Neural cell (in vitro differentiated cells): ENCODE measurements around the gene DUS1L. TPM values are rescaled to one million over a fixed set of nuclear protein-coding genes. Genes with fewer than 3 reads are reported as not detected.

Source experiments
- H2AFZ ChIP-seq: fragments of 200-600, 300-800 bp; sonication (generic), shearing (Covaris generic); 2 replicates; pipeline ENCODE4 v1.6.0; 2014; ENCODE audit warnings: low read depth, mild to moderate bottlenecking, antibody characterized with exemption, low read length, moderate library complexity
- H3F3A ChIP-seq: fragments of 200-600 bp; shearing (Covaris generic); 2 replicates; pipeline ENCODE4 v1.6.1; 2016; ENCODE audit warnings: mild to moderate bottlenecking, moderate library complexity, mixed read lengths, antibody characterized with exemption, low read length; ENCODE audit not compliant: insufficient read depth, poor library complexity, severe bottlenecking
- H3K27ac ChIP-seq: fragments of 200-600, 300-800 bp; sonication (generic), shearing (Covaris generic); 2 replicates; pipeline ENCODE4 v1.5.1; 2014; ENCODE audit warnings: mild to moderate bottlenecking, low read length, moderate library complexity
- H3K27me3 ChIP-seq: fragments of 300-800, 200-600 bp; sonication (generic), shearing (Covaris generic); 2 replicates; pipeline ENCODE4 v1.6.0; 2014; ENCODE audit warnings: mild to moderate bottlenecking, low read depth, low read length, moderate library complexity; ENCODE audit not compliant: insufficient read depth
- H3K36me3 ChIP-seq: fragments of 300-800, 200-600 bp; sonication (generic), shearing (Covaris generic); 2 replicates; pipeline ENCODE4 v1.5.1; 2014; ENCODE audit warnings: mild to moderate bottlenecking, antibody characterized with exemption, low read length, moderate library complexity; ENCODE audit not compliant: insufficient read depth
- H3K4me2 ChIP-seq: fragments of 300-800, 200-600 bp; sonication (generic), shearing (Covaris generic); 2 replicates; pipeline ENCODE4 v1.6.0; 2014; ENCODE audit warnings: mild to moderate bottlenecking, low read length
- H3K4me3 ChIP-seq: fragments of 300-800, 200-600 bp; sonication (generic), shearing (Covaris generic); 2 replicates; pipeline ENCODE4 v1.5.1; 2014; ENCODE audit warnings: mild to moderate bottlenecking, low read length, moderate library complexity
- H3K79me2 ChIP-seq: fragments of 200-600 bp; shearing (Covaris generic); replicated peaks from 2 replicates; pipeline ENCODE4 v1.6.0; 2014; ENCODE audit warnings: mild to moderate bottlenecking, low read length, moderate library complexity; ENCODE audit not compliant: insufficient read depth
- H3K9ac ChIP-seq: fragments of 300-800, 200-600 bp; sonication (generic), shearing (Covaris generic); 2 replicates; pipeline ENCODE4 v1.6.1; 2016; ENCODE audit warnings: mild to moderate bottlenecking, low read length, mixed read lengths
- H3K9me2 ChIP-seq: fragments of 200-600 bp; shearing (Covaris generic); 2 replicates; pipeline ENCODE4 v1.6.1; 2016; ENCODE audit warnings: mild to moderate bottlenecking, low read length, mixed read lengths; ENCODE audit not compliant: insufficient read depth
- H3K9me3 ChIP-seq: fragments of 200-600, 300-800 bp; sonication (generic), shearing (Covaris generic); 2 replicates; pipeline ENCODE4 v1.6.1; 2016; ENCODE audit warnings: mild to moderate bottlenecking, mixed run types, low read length, moderate library complexity, mixed read lengths
- H4K20me1 ChIP-seq: fragments of 200-600 bp; shearing (Covaris generic); 2 replicates; pipeline ENCODE4 v1.6.1; 2016; ENCODE audit warnings: mild to moderate bottlenecking, mixed run types; ENCODE audit not compliant: insufficient read depth
- EP300 ChIP-seq: fragments of 450-650 bp; conservative IDR thresholded peaks from 2 replicates; pipeline ENCODE4 v1.6.1; 2014; ENCODE audit warnings: antibody characterized with exemption, mild to moderate bottlenecking, moderate library complexity; ENCODE audit not compliant: poor library complexity, severe bottlenecking
- EZH2 ChIP-seq: fragments of 200-600, 300-800 bp; shearing (Covaris generic), sonication (generic); IDR thresholded peaks from 2 replicates; pipeline ENCODE4 v1.6.1; 2014; ENCODE audit warnings: antibody characterized with exemption, low read length, borderline replicate concordance, mild to moderate bottlenecking; ENCODE audit not compliant: insufficient read depth, poor library complexity, severe bottlenecking
- MXI1 ChIP-seq: fragments of 450-650 bp; conservative IDR thresholded peaks from 2 replicates; pipeline ENCODE4 v1.6.1; 2014; ENCODE audit warnings: antibody characterized with exemption, mild to moderate bottlenecking; ENCODE audit not compliant: poor library complexity, severe bottlenecking
- POLR2AphosphoS5 ChIP-seq: IDR thresholded peaks from 2 replicates; pipeline ENCODE4 v1.6.1; 2012
- RAD21 ChIP-seq: fragments of 450-650 bp; conservative IDR thresholded peaks from 2 replicates; pipeline ENCODE4 v1.6.1; 2014; ENCODE audit warnings: antibody characterized with exemption, mild to moderate bottlenecking, moderate library complexity
- SMC3 ChIP-seq: fragments of 450-650 bp; conservative IDR thresholded peaks from 2 replicates; pipeline ENCODE4 v1.6.1; 2014; ENCODE audit warnings: antibody characterized with exemption, mild to moderate bottlenecking, moderate library complexity; ENCODE audit not compliant: poor library complexity
- TAF1 ChIP-seq: IDR thresholded peaks from 2 replicates; pipeline ENCODE4 v1.6.1; 2012; ENCODE audit warnings: low read depth
- polyA plus RNA-seq: library from polyadenylated mRNA; depleted of rRNA; stranded (reverse); fragments of >200 nt; gene quantifications from 2 replicates; pipeline ENCODE4 v1.2.3, GENCODE V29; 2014
- TF ChIP-seq, protein P1 (sequence below): fragments of 450-650 bp; IDR thresholded peaks from 2 replicates; pipeline ENCODE4 v1.5.1; 2014; ENCODE audit warnings: antibody characterized with exemption, mild to moderate bottlenecking, moderate library complexity; ENCODE audit not compliant: poor library complexity, severe bottlenecking
- TF ChIP-seq, protein P2 (sequence below): IDR thresholded peaks from 2 replicates; pipeline ENCODE4 v1.6.1; 2012; ENCODE audit warnings: borderline replicate concordance

Gene DUS1L
- polyA plus RNA-seq, 1 donor from 2014 or later, result 100 TPM

DNA sequence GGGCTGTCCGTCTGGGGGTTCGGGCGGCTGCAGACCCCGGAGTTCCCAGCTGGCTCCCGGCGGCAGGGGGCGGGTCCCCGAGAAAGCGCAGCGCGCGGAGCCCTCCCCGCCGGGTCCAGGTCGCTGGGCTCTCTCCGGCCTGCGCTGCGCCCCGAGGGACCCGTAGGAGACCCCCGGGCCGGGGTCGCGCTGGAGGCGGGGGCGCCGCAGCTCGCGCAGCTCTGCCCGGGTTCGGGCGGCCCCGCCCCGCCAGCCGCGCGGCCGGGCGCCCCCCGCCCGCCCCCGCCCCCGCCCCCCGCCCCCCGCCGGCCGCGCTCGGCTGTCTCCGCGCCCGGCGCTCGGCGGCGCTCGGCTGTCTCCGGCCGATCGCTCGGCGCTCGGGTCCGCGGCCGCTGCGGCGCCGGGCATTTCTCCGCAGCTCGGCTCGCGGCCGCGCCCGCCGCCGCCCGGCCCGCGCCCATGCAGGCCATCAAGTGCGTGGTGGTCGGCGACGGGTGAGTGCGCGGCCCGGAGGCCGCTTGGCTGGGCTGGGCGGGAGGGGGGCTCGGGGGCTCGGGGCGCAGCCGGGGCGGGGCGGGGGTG lies 34.2 kb downstream of the DUS1L start, which contains the start of gene RAC3:
Gene RAC3 (plus strand): TSS at position 376 of the 582 bp plus-strand sequence. CDS start 84 bp downstream, at position 460.
- Histone ChIP-seq H2AFZ (no peak within 1 kb of the TSS), H3K9me2 (no peaks in the 10 kb centered on the region), H3F3A (no peaks in the 10 kb centered on the region), H3K36me3 (no peaks in the 10 kb centered on the region), H4K20me1 (no peaks in the 10 kb centered on the region), H3K27me3 (no peaks in the 10 kb centered on the region), H3K79me2 (no peaks in the 10 kb centered on the region), H3K4me3 (peak within 1 kb of the TSS; percentile 78), H3K9ac (peak within 1 kb of the TSS; percentile 64), H3K27ac (peak within 1 kb of the TSS; percentile 39), H3K9me3 (no peaks in the 10 kb centered on the region), H3K4me2 (peak within 1 kb of the TSS; percentile 30)
- TF ChIP-seq EZH2 (no peak), MXI1 (no peak), SMC3 (no peak), RAD21 (no peak), POLR2AphosphoS5 (no peak), TAF1 (no peak), EP300 (no peak)
- TF ChIP-seq, protein P1, sequence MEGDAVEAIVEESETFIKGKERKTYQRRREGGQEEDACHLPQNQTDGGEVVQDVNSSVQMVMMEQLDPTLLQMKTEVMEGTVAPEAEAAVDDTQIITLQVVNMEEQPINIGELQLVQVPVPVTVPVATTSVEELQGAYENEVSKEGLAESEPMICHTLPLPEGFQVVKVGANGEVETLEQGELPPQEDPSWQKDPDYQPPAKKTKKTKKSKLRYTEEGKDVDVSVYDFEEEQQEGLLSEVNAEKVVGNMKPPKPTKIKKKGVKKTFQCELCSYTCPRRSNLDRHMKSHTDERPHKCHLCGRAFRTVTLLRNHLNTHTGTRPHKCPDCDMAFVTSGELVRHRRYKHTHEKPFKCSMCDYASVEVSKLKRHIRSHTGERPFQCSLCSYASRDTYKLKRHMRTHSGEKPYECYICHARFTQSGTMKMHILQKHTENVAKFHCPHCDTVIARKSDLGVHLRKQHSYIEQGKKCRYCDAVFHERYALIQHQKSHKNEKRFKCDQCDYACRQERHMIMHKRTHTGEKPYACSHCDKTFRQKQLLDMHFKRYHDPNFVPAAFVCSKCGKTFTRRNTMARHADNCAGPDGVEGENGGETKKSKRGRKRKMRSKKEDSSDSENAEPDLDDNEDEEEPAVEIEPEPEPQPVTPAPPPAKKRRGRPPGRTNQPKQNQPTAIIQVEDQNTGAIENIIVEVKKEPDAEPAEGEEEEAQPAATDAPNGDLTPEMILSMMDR, result no peak
- TF ChIP-seq, protein P2, sequence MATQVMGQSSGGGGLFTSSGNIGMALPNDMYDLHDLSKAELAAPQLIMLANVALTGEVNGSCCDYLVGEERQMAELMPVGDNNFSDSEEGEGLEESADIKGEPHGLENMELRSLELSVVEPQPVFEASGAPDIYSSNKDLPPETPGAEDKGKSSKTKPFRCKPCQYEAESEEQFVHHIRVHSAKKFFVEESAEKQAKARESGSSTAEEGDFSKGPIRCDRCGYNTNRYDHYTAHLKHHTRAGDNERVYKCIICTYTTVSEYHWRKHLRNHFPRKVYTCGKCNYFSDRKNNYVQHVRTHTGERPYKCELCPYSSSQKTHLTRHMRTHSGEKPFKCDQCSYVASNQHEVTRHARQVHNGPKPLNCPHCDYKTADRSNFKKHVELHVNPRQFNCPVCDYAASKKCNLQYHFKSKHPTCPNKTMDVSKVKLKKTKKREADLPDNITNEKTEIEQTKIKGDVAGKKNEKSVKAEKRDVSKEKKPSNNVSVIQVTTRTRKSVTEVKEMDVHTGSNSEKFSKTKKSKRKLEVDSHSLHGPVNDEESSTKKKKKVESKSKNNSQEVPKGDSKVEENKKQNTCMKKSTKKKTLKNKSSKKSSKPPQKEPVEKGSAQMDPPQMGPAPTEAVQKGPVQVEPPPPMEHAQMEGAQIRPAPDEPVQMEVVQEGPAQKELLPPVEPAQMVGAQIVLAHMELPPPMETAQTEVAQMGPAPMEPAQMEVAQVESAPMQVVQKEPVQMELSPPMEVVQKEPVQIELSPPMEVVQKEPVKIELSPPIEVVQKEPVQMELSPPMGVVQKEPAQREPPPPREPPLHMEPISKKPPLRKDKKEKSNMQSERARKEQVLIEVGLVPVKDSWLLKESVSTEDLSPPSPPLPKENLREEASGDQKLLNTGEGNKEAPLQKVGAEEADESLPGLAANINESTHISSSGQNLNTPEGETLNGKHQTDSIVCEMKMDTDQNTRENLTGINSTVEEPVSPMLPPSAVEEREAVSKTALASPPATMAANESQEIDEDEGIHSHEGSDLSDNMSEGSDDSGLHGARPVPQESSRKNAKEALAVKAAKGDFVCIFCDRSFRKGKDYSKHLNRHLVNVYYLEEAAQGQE, result no peak

DNA sequence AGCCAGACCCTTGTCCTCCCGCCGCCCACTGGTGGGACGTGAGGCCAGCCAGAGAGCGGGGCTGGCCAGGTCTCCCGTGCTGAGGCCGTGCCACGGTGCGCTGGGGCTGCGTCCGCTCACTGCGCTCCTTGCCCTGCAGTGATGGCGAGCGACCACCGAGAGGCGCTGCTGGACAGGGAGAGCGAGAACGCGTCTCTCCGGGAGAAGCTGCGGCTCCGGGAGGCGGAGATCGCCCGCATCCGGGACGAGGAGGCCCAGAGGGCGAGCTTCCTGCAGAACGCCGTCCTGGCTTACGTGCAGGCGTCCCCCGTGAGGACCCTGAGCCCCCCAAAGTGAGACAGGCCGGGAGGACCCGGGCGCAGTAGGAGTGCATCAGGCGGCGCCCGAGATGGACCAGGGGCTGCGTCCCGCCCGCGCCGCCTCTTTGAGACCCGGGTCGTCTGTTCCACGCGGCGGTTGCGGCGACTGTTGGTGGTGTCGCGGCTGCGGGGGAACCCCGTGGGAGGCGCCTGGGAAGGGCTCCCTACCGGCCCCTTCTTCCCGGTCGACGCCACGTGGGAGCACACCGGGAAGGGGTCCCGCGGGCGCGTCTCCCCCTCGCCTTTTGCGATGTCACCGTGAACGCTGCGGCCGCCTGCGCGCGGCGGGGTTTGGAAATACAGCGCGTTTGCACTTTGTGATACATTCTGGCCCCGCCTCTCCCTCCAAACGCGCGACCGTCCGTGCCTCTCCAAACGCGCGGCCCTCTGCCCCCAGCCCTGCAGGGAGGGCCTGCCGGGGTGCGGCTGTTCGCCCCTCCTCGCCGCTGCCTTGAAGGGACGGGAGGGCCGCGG lies 34.9 kb downstream of the DUS1L start:
- Histone ChIP-seq H3K79me2 (no peaks in the 10 kb centered on the region), H3K27me3 (no peaks in the 10 kb centered on the region), H4K20me1 (no peaks in the 10 kb centered on the region), H3K4me2 (peak overlapping the region; percentile 25), H3K27ac (peak overlapping the region; percentile 39), H3K9me3 (no peaks in the 10 kb centered on the region), H3K9me2 (no peaks in the 10 kb centered on the region), H3F3A (no peaks in the 10 kb centered on the region), H3K9ac (peak overlapping the region; percentile 60), H3K4me3 (peak overlapping the region; percentile 68), H3K36me3 (no peaks in the 10 kb centered on the region), H2AFZ (no peak overlapping the region)
- TF ChIP-seq, protein P2, result no peak
- TF ChIP-seq EZH2, result no peak
- TF ChIP-seq MXI1, result no peak
- TF ChIP-seq SMC3, result peak; percentile 79
- TF ChIP-seq RAD21, result peak; percentile 87
- TF ChIP-seq, protein P1, result peak; percentile 90
- TF ChIP-seq TAF1, result no peak
- no peak for TF ChIP-seq EP300
- TF ChIP-seq POLR2AphosphoS5, result peak; percentile 7
